Activated B cell treated with CpG ODN at 0.5 μM for 24 hours (primary cell): Measurements from ENCODE around the gene HUS1B. TPM values are rescaled to one million over a fixed set of nuclear protein-coding genes. Genes with fewer than 3 reads are reported as not detected.

Source experiments
- ATAC-seq: fragments of 200-7000 bp; cut with Tn5 transposase; one replicate; pipeline ENCODE4 v1.10.0; 2021; ENCODE audit warnings: low read depth, mild to moderate bottlenecking, moderate library complexity
- CTCF ChIA-PET: fragments of 350-600 bp; sonication (Branson Sonifier 250); formaldehyde crosslinking; loops from one replicate; lab custom pipeline; 2021; ENCODE audit warnings: antibody characterized with exemption; lab: Charles Lee
- POLR2A ChIA-PET: fragments of 350-600 bp; sonication (Branson Sonifier 250); formaldehyde crosslinking; loops from one replicate; lab custom pipeline; 2021; ENCODE audit warnings: antibody characterized with exemption; lab: Charles Lee
- DNase-seq: peaks from one replicate; pipeline ENCODE4 v3.0.0; 2022
- H3K27ac Mint-ChIP-seq: one replicate; pipeline ENCODE4 v1.8.0; 2020; ENCODE audit warnings: mixed read lengths
- H3K27me3 Mint-ChIP-seq: one replicate; pipeline ENCODE4 v1.8.0; 2021; ENCODE audit warnings: mixed read lengths
- H3K36me3 Mint-ChIP-seq: one replicate; pipeline ENCODE4 v1.8.0; 2021; ENCODE audit warnings: low read depth, mixed read lengths
- H3K4me1 Mint-ChIP-seq: one replicate; pipeline ENCODE4 v1.8.0; 2021; ENCODE audit warnings: mixed read lengths
- H3K4me3 Mint-ChIP-seq: one replicate; pipeline ENCODE4 v1.8.0; 2020; ENCODE audit warnings: mild to moderate bottlenecking, mixed read lengths
- H3K9me3 Mint-ChIP-seq: one replicate; pipeline ENCODE4 v1.8.0; 2020; ENCODE audit warnings: mixed read lengths
- CTCF ChIP-seq: fragments of 200-600 bp; IDR thresholded peaks from one replicate; pipeline ENCODE4 v1.8.0; 2022; ENCODE audit warnings: antibody characterized with exemption, mild to moderate bottlenecking
- intact Hi-C: fragments of 100-400 bp; cut with micrococcal nuclease; formaldehyde crosslinking; loops from one replicate; pipeline ENCODE4 v1.15.1; 2024
- total RNA-seq: library from RNA; stranded (reverse); gene quantifications from 2 replicates; pipeline ENCODE4 v1.2.3, GENCODE V29; 2022

The HUS1B gene
- total RNA-seq, 1 donor from 2014 or later, result 2.7 TPM

DNA sequence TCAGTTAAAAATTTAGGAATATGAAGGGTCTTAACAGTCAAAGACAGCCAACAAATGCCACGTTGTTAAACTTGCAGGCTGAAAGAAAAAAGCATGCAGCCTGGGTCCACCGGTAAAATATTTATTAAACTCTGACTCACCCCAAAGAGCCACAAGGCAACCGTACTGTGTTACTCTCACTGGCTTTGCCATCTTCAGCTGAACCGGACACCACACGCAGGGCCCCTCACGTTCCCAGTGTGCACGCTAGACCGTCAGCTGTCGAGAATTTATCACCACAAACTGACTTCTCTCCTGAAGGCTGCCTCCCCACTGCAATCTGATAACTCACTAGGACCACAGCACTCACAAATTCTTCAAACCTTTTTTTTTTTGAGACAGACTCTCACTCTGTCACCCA is 30.7 kb downstream of the HUS1B start:
- intact Hi-C loops, result loop anchor here (5.0 kb wide), 1 partner anchor 86 kb away; no protein-coding TSS in a partner anchor

GRCh38 chr6:624979-625378 is 31.9 kb downstream of the HUS1B start:
- Mint-ChIP-seq H3K27ac (no peak overlapping the region), H3K9me3 (no peaks in the 10 kb centered on the region), H3K4me3 (no peak overlapping the region), H3K27me3 (no peaks in the 10 kb centered on the region), H3K4me1 (peaks cover 15% of the 10 kb centered on the region), H3K36me3 (peaks cover 58% of the 10 kb centered on the region)
- no peak for TF ChIP-seq CTCF
- no peak for DNase-seq
- POLR2A ChIA-PET, result no interaction called here
- intact Hi-C loops, result loop anchor here (5.0 kb wide), 1 partner anchor 87 kb away; no protein-coding TSS in a partner anchor
- ATAC-seq, result no peak
- CTCF ChIA-PET, result no interaction called here

More for the DNA sequence above, 30.7 kb downstream of the HUS1B start:
- H3K36me3 Mint-ChIP-seq, result peaks cover 51% of the 10 kb centered on the region
- no peaks in the 10 kb centered on the region for H3K9me3 Mint-ChIP-seq
- no peak overlapping the region for H3K27ac Mint-ChIP-seq
- ATAC-seq, result no peak
- no peak overlapping the region for H3K4me3 Mint-ChIP-seq
- peaks cover 15% of the 10 kb centered on the region for H3K4me1 Mint-ChIP-seq
- POLR2A ChIA-PET, result no interaction called here
- CTCF ChIA-PET, result no interaction called here
- no peak for DNase-seq
- H3K27me3 Mint-ChIP-seq, result no peaks in the 10 kb centered on the region
- no peak for TF ChIP-seq CTCF

GRCh38 chr6:622462-622861 is 34.4 kb downstream of the HUS1B start:
- Mint-ChIP-seq H3K9me3 (no peaks in the 10 kb centered on the region), H3K27ac (no peak overlapping the region), H3K27me3 (no peaks in the 10 kb centered on the region), H3K4me1 (no peaks in the 10 kb centered on the region), H3K4me3 (no peak overlapping the region), H3K36me3 (peaks cover 65% of the 10 kb centered on the region)
- ATAC-seq (no peak), DNase-seq (no peak)
- TF ChIP-seq CTCF, result no peak
- ChIA-PET CTCF (no interaction called here), POLR2A (no interaction called here)
- intact Hi-C loops, result no loop called here

- peaks cover 69% of the 10 kb centered on the region for H3K36me3 Mint-ChIP-seq
- no peak overlapping the region for H3K4me3 Mint-ChIP-seq
- no peak for TF ChIP-seq CTCF
- ATAC-seq, result no peak
- no peak for DNase-seq
- ChIA-PET CTCF (no interaction called here), POLR2A (no interaction called here)
- intact Hi-C loops, result no loop called here
- no peaks in the 10 kb centered on the region for H3K27me3 Mint-ChIP-seq
- no peaks in the 10 kb centered on the region for H3K4me1 Mint-ChIP-seq
- H3K9me3 Mint-ChIP-seq, result no peaks in the 10 kb centered on the region
- H3K27ac Mint-ChIP-seq, result no peak overlapping the region
These were observed 35.0 kb downstream of the HUS1B start for GRCh38 chr6:621931-622330.

DNA sequence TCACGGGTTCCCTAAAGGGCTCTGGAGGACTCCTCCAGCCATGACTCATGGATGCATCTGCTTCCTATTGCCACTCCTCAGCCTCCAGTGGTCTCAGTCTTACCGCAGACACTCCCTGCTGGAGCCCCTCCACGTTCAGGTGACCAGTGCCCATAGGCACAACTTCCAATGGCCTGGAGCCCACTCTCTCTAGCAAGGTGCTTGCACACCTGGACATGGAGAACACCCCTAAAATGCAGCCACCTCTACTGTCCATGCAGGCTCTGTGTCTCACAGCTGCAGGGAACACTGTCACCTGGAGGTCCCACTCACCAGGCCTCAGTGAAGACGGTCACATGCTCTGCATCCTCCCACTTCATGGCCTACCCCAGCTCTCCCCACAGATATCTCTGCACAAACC is 36.0 kb downstream of the HUS1B start:
- Mint-ChIP-seq H3K36me3 (peaks cover 65% of the 10 kb centered on the region), H3K4me1 (no peaks in the 10 kb centered on the region), H3K27ac (no peak overlapping the region), H3K9me3 (no peaks in the 10 kb centered on the region), H3K27me3 (no peaks in the 10 kb centered on the region), H3K4me3 (no peak overlapping the region)
- TF ChIP-seq CTCF, result no peak
- intact Hi-C loops, result no loop called here
- DNase-seq (no peak), ATAC-seq (no peak)
- ChIA-PET CTCF (no interaction called here), POLR2A (no interaction called here)
